Erythroblast (primary cell): Measurements from ENCODE around the gene CDH13.

Experiments used
- GATA1 ChIP-seq: IDR thresholded peaks from 2 replicates; pipeline ENCODE4 v1.6.1; 2011; ENCODE audit warnings: low read depth, mild to moderate bottlenecking, control low read depth, low read length, moderate library complexity
- POLR2A ChIP-seq: IDR thresholded peaks from 2 replicates; pipeline ENCODE4 v1.6.1; 2011; ENCODE audit warnings: mild to moderate bottlenecking, low read length

DNA sequence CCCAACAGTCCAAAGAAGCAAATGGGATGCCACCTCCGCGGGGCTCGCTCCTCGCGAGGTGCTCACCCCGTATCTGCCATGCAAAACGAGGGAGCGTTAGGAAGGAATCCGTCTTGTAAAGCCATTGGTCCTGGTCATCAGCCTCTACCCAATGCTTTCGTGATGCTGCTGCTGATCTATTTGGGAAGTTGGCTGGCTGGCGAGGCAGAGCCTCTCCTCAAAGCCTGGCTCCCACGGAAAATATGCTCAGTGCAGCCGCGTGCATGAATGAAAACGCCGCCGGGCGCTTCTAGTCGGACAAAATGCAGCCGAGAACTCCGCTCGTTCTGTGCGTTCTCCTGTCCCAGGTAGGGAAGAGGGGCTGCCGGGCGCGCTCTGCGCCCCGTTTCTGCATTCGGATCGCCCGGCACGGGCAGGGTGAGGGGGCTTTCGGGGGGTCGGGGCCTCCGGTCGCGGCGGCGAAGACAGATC lies at the start of gene CDH13:
- TF ChIP-seq POLR2A, result no peak
- TF ChIP-seq GATA1, result no peak
